GM19025 (cell line): Measurements from ENCODE around the gene TMEM14B.
A peak's percentile ranks its signal among the peaks of the same experiment; 100 is the strongest.
"Not testable (repeated sequence)": the region's sequence is repeated elsewhere in the genome, so short reads cannot be mapped to it uniquely, and the experiment has no call there.

Experiments
- ATAC-seq: cut with Tn5 transposase; IDR thresholded peaks from one replicate; pipeline ENCODE4 v1.9.1; 2021; ENCODE audit warnings: mild to moderate bottlenecking, low read depth, moderate library complexity; ENCODE audit not compliant: unreplicated experiment

The TMEM14B gene

DNA sequence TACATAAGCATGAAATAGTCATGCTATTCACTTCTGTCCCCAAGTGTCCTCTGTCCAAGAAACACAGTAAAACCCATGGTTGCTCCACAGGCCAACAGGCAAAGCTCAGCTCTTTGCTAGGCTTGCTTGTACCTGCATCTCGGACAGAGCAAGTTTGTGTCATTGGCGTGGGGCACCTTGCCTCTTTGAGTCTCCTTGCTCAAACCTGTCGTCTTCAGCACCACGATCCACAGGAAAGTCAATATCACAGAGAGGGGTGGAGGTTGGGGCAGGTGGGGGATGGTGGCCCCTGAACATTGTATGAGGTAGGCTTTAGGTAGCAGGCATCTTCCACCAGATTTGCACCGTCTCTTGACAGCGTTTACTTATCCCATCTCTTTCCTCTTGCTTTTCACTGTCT lies 4.1 kb upstream of the TMEM14B start:
- no peak for ATAC-seq

DNA sequence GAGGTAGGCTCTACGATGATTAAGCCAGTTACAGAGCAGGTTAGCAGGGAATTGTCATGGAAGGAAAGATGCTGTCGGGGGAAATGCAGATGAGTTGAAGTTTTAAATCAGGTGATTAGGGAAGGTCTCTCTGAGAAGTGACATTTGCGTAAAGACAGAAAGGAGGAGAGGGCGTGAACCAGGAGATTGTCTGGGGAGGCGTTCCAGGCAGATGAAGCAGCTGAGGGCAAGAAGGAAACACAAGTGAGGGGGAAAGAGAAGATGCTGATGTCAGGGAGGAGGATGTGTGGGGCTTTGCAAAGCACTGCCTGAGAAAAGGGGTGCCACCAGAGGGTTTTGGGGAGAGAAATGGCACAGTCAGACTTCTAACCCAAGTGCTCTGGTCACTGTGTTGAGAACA lies 2.5 kb upstream of the TMEM14B start:
- no peak for ATAC-seq

DNA sequence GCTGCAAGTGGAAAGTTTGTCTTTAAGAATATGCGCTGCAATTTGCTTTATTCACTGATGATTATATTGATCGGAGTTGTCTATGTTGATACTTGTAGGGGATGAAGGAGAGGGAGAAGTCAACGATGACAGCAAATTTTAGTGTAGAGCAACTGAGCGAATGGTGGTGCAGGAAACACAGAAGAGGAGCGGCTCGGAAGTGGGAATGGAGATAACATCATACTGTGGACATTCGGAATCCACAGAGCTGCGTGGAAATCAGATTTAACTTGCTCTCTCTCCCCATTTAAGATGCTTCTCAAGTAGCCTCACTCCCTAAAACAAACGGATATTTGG lies 722 bp upstream of the TMEM14B start:
- ATAC-seq: no peak

GRCh38 chr6:10749734-10750133 lies 2.1 kb downstream of the TMEM14B start:
- no peak for ATAC-seq

GRCh38 chr6:10750568-10750967 lies 3.0 kb downstream of the TMEM14B start:
- not testable (repeated sequence) for ATAC-seq

- not testable (repeated sequence) for ATAC-seq
These were observed 4.2 kb downstream of the TMEM14B start for GRCh38 chr6:10751757-10752156.

DNA sequence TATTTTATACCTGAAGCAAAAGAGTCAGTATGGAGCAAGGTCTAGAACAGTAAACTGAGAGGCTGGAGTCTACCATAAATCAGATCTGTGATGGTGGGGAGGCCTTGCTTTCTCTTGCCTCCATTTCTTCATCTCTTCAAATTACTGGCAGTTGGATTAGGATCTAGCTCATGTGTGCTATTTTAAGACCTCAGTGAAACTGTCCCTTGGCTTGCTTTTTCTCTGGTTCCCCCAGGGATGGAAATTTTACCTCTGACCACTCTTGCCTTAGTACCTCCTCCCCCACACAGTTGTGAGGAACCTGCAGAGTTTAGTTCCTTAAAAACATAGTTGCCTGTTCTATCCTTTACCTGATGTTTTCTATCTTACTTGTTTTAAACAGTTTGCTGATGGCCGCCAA lies 8.5 kb downstream of the TMEM14B start:
- ATAC-seq: no peak

DNA sequence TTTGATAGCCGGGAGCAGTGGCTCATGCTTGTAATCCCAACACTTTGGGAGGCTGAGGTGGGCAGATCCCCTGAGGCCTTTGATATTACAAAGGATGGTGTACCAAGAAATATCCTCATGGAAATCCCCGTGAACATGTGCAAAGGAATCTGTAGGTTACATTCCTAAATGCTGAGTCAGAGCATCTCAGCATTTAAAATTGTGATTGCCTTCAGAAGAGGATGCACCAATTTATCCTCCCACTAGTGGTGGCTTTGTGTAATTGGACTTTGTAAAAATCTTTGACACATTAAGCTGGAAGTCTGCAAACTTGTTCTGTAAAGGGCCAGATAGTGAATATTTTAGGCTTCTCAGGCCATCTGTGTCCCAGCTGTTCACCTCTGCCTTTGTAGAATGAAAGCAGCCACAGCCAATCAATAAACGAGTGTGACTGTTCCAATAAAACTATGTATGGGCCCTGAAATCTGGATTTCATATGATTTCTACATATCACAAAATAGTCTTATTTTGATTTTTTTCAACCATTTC lies 11.8 kb downstream of the TMEM14B start:
- no peak for ATAC-seq

DNA sequence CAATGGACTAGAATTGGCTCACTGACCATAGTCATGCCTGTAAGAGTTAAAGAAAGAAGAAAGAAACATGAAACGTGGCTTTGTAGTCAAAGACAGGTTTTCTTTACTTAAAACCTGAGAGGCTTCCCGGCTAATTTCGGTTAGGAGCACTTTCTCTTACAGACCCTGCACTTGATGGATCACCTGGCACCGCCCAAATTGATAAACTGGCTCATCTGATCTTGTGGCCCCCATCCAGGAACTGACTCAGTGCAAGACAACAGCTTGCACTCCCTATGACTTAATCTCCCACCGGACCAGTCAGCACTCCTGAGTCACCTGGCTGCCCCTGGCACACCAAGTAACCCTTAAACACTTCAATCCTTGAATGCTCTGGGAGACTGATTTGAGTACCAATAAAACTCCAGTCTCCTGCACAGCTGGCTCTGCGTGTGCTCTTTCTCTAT lies 12.3 kb downstream of the TMEM14B start:
- ATAC-seq: no peak

- ATAC-seq: no peak
These were observed 15.4 kb downstream of the TMEM14B start for GRCh38 chr6:10763006-10763405.

DNA sequence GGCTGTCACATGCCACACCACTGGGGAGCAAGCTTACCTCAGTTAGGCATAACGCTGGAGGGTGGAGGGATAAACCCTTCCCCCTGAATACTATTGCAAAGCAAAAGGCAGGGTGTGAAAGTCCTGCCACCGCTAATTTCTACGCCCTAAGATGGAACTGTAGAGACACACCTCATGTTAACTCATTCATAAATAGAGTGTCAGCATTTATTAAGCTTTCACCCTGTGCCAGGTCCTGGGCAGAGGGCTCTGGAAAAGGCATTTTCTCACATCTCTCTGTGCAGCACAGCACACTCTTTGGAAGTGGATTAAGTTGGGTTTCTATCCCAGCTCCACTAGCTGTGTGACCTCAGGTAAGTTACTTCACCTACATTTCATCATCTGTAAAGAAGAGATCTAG lies 21.8 kb downstream of the TMEM14B start:
- no peak for ATAC-seq

DNA sequence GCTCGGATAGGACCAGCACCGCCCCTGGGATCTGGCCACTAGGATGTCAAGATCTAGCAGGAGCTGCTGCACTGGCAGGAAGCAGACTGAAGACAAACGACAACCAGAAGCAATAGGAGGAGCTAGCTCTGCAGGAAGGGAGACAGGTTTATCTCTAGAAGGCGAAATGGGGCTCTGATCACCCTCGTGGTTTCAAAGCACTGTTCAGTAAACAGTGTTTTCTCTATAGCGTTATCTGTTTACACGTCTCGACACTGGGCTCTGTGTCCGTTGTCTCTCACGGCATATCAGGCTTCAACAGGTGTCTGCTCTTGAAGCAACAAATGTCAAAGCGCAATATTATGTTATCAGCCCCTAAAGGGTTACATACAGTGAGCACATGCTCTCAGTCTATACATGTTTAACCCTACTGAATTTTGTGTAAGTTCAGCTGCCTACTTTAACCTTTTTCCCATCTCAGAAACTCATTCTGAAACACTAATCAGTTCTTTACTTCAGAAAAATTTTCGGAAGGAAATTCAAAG lies 23.8 kb downstream of the TMEM14B start:
- ATAC-seq: no peak

GRCh38 chr6:10778230-10778629 lies 30.6 kb downstream of the TMEM14B start:
- no peak for ATAC-seq

DNA sequence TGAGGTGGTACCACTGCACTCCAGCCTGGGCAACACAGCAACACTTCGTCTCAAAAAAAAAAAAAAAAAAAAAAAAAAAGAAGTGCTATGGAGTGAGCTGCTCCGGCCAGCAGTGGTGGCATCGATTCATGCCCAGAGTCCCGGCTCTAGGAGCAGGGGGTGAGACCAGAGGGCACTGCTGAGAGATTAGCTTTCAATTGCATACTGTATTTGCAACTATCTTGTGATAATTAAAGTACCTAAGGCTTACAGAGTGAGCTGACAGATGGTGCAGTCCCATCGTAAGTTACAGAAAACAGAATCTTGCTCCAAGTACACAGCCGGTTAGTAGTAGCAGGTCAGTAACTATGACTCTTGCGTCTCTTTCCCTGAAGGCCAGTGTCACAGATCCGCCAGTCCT lies 31.5 kb downstream of the TMEM14B start:
- ATAC-seq: no peak

DNA sequence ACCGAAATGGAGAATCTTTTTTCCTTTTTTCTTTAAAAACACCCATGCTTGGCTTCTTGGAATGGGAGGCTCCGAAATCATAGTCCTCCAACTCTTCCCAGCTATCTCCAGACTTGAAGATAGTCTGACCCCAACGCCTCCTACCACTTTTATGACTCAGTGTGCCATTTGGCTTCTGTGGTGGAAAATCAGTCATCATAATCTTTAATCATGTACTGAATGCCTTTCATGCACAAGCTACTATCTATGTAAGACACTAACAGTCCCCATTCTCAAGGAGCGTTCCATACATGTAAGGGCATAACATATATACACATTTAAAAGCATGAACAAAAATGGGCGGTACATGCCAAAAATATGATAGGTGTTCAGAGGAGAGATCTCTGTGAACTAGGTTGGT lies 44.1 kb downstream of the TMEM14B start:
- ATAC-seq: no peak

DNA sequence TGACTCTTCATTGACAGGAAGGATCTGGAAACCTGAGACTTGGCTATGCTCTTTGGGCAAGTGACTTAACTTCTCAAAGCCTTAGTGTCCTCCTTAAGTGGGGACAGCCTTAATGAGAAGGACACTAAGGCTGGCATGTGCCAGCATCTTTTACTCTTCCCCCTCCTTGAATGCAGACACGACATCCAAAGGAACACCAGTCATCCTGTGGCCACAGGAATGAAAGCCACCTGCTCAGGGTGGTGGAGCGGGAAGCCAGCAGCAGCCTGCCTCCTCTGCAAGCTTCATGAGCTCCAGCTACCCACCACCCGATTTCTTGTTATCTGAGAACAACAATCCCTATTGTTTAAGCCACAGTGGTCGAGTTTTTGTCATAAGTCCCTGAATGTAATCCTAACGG lies 44.5 kb downstream of the TMEM14B start:
- ATAC-seq: no peak

GRCh38 chr6:10793035-10793434 lies 45.4 kb downstream of the TMEM14B start:
- ATAC-seq: no peak

DNA sequence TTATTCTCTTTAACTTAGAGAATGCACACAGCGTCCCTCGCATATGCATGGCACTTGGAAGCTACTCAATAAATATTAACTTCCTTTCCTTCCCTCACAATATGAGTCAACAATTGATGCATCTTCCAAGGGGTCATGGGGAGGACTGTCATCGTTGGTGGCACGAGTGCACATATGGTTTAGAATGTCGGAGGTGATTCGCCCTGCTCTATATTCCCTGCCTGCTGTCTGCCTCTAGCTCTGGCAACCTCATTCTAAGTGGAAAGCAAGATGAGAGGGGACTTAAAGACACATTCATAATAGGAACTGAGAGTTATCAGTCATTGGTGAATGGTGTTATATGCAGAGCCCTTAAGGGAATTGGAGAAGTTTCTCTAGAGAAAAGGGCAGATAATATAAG lies 46.1 kb downstream of the TMEM14B start:
- ATAC-seq: no peak

GRCh38 chr6:10794239-10794638 lies 46.6 kb downstream of the TMEM14B start:
- no peak for ATAC-seq

DNA sequence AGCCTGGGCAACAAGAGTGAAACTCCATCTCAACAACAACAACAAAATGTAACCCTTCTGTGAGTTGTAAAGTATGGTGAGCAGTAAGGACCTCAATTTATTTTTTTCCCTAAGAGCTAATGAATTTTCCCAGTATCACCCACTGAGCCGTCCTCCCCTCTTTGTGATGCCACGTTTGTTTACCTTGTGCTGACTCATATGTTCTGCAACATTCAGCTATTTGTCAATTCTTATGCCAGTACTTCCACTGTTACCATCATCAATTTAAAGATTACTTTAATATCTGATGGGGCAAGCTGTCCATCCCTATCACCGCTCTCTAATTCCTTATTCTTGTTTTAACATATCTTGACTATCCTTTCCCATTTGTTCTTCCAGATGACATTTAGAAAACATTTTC lies 53.2 kb downstream of the TMEM14B start:
- ATAC-seq: no peak

- peak; percentile 89 for ATAC-seq
These were observed 53.7 kb downstream of the TMEM14B start for GRCh38 chr6:10801224-10801848.
